Ovary (tissue), 3 donors: ENCODE results near the gene SPRN.

Experiments
- CTCF ChIP-seq, 3 donors: fragments of 450-650 bp in 2 of 3; fragments of 200-600 bp in 1 of 3; IDR thresholded peaks; one replicate each; pipeline versions ENCODE4 v1.5.1 to v1.8.0; 2016 to 2022; ENCODE audit warnings: antibody characterized with exemption in 3 of 3, mild to moderate bottlenecking in 1 of 3
- EP300 ChIP-seq: sonication (generic); formaldehyde crosslinking; IDR thresholded peaks from one replicate; pipeline ENCODE4 v1.6.1; 2017; ENCODE audit warnings: antibody characterized with exemption
- POLR2A ChIP-seq: fragments of 450-650 bp; IDR thresholded peaks from one replicate; pipeline ENCODE4 v1.6.1; 2017; ENCODE audit warnings: antibody characterized with exemption, mild to moderate bottlenecking, moderate library complexity
- donor health status: DM: no; HTN: no; CAD: no.

GRCh38 chr10:133420579-133420978, 3.8 kb downstream of the SPRN start:
- TF ChIP-seq CTCF (IDR thresholded peaks at IDR 0.05) (no peak), POLR2A (no peak), EP300 (no peak)
